GM20431 (cell line): ENCODE data around the gene COG6.

Experiments
- in situ Hi-C: fragments of 300-500 bp; cut with MseI, MboI; formaldehyde crosslinking; loops from one replicate; pipeline ENCODE4 v1.15.0; 2020; ENCODE audit warnings: low sequenced_read_pairs; ENCODE audit not compliant: unreplicated experiment

Gene COG6

DNA sequence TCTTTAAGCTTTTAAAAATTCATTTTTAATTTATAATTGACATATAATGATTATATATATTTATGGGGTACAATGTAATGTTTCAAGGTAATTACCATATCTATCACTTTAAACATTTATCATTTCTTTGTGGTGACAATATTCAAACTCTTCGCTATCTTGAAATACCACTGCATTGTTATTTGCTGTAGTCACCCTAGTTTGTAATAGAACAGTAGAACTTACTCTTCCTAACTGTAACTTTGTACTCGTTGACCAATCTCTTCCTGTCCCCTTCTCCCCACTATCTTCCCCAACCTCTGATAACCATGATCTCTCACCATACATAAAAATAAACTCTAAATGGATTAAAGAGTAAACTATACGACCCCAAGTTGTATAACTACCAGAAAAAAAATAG is 20.4 kb downstream of the COG6 start:
- in situ Hi-C loops = loop anchor here (25.0 kb wide), 1 partner anchor 261 kb away; no protein-coding TSS in a partner anchor

DNA sequence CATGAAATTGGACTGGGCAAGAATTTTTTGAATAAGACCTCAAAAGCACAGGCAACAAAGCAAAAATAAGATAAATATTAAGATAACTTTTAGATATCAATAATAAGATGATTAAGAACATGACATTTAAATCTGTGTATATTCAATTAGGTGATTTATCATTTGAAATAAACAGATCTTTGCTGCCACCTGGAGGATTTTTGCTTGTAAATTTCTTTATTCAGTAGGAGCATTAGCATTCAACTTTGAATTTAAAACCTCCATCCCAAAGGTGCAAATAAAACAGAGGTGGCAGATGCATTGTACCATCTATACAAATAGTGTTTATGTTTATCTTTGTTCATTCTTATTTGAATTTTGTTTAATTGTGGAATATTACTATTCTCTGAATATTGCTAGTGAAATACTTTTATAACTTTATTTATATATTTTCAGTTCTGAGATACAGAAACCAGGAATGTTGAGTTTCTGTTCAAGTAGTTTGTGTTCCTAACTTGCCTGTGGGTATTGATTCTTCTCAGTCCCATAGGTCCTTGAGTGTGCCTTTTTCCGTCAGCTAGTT is 20.9 kb downstream of the COG6 start:
- in situ Hi-C loops = loop anchor here (25.0 kb wide), 1 partner anchor 261 kb away; no protein-coding TSS in a partner anchor

DNA sequence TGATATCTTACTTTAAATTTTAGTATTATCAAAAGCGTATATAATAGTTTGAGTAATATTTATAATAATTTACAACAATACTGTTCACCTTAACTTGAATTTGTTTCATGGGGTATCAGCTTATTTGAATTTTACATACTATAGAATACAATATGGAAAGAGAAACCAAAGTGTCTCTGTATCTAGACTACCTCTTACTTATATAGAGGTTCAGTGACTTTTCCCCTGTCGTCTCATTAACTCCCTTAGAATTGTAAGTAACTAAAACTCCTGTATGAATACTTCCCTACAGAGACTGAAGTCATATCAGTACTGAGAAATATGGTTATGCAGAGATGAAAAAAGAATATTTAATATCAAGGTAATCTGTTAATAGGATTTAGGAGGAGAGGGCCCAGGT is 26.8 kb downstream of the COG6 start:
- in situ Hi-C loops = loop anchor here (25.0 kb wide), 1 partner anchor 255 kb away; no protein-coding TSS in a partner anchor

- in situ Hi-C loops = loop anchor here (25.0 kb wide), 1 partner anchor 255 kb away; no protein-coding TSS in a partner anchor
Measured at GRCh38 chr13:39682788-39683187, 27.3 kb downstream of the COG6 start.

DNA sequence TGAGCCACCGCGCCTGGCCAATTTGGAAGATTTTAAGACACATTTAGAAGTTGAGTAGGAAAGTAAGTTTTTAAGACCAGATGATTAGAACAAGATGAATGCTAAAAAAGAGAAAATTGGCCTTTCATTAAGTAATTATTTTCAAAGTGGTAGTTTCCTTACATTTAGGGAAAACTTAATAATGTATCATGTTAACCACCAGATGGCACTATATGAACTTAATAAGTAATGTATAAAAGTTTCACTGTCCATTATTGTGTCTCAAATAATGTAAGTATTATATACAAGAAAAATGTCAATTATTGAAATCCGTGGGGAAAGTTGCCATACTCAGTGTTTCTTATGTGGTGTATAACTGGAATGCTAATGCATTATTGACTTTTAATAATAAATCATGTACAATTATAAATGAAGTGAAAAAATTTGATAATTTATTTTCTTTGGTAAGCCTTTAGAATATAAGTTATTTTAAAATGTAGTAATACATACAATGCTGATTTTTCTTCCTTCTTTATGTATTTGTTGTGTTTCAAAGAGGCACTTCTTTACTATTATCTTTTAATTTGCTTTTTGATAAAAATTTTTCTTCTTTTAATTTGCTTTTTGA is 29.2 kb downstream of the COG6 start:
- in situ Hi-C loops = loop anchor here (25.0 kb wide), 1 partner anchor 253 kb away; no protein-coding TSS in a partner anchor

GRCh38 chr13:39685652-39686051 is 30.2 kb downstream of the COG6 start:
- in situ Hi-C loops = loop anchor here (25.0 kb wide), 1 partner anchor 252 kb away; no protein-coding TSS in a partner anchor

GRCh38 chr13:39688278-39688677 is 32.8 kb downstream of the COG6 start:
- in situ Hi-C loops = loop anchor here (25.0 kb wide), 1 partner anchor 249 kb away; no protein-coding TSS in a partner anchor

DNA sequence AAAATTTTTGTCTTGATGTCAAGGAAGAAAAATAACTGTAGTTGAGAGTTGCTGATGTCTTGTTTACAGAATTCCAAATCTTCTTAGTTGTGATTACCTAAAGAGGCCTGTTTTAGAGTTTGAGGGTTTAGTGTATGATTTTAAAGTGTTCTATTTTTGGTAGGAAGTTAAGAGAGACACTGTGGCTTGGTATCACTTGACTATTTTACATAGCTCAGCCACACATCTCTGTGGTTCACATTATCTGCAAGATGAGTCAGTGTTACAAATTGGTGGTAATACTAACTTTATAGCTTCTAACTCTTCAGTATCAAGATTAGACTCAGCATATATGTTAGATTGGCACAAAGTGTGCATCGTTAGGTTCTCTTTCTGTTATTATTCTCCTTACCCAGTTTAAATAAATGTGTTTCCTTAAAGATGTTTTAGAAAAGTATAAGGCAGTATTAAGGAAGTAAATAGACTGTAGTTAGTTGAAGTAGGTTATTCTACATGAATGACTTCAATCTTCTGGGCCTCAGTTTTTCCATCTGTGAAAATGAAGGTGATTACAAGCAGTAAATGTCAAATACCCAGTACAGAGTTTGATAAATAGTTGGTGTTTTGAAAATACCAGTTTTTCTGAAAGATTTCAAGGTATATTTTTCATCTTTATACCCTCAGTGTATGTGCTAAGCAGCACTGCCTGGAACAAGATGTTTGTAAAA is 33.4 kb downstream of the COG6 start:
- in situ Hi-C loops = loop anchor here (25.0 kb wide), 1 partner anchor 248 kb away; no protein-coding TSS in a partner anchor

DNA sequence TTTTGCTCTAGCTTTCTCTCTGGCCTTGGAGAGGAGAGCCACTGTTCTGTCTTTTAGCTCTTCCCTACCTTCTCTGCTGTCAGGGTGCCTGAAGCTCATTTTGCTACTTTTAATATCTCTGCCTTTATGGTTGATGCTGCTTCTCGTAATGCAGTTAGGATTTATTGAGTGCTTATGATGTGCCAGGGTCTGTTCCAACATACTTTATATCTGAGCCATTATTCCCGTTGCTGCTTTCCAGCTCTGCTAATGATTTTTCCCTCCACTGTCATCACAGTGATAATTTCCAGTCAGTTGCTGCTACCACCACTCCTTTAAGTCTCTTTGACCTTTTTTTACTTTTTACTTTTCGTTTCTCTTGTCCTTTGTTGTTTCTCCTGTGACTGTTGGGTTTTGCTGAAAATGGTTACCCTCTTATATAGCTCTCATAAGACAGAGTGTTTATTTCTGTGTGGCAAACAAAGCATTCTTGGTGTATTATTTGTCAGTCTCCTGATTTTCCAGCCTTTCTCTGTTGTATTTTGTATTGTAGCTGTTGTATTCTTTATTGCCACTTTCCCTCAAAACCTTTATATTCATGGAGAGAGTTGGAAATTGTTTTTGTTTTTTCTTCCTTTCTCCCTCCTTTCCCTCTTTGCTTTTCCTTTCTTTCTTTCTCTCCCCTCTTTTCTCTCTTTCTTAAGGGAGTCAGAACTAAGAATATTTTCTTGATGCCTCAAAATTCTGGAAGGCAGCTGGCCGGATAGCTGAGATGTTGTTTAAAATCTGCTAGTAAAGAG is 37.4 kb downstream of the COG6 start:
- in situ Hi-C loops = loop anchor here (25.0 kb wide), 1 partner anchor 244 kb away; no protein-coding TSS in a partner anchor

DNA sequence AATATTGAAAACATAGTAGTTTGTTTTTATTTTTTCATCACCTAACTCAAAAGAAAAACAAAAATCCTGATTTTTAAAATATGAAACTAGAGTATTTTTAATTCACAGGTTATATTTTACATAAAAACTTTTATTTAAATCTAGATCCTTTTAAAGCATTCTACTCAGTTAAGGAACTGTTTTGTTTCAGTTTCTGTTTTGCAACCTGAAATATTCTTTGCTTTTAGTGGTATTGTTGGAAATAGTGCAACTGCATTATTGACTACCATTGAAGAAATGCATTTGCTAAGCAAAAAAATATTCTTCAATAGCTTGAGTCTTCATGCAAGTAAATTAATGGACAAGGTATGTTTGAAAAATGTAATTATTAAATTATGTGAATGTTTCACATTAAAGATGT is 43.8 kb downstream of the COG6 start:
- in situ Hi-C loops = loop anchor here (25.0 kb wide), 1 partner anchor 238 kb away; no protein-coding TSS in a partner anchor

DNA sequence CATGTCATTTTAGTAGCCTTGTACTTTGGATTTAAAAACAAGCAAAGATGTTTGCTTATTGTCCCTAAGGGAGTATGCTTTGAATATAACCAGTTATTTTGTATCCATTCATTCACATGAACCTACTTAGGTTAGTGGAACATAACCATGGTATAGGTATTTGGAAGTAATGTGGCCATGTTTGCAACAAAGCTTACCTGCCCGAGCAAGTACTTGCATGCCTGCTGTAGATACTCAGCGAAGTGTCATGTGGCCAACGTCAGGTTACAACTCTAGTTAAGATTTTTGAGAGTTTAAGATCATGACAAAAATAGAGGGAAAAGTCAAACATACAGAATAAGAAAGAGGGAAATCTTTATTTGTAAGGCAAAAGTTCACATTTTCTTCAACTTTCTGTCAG is 57.2 kb downstream of the COG6 start:
- in situ Hi-C loops = no loop called here

DNA sequence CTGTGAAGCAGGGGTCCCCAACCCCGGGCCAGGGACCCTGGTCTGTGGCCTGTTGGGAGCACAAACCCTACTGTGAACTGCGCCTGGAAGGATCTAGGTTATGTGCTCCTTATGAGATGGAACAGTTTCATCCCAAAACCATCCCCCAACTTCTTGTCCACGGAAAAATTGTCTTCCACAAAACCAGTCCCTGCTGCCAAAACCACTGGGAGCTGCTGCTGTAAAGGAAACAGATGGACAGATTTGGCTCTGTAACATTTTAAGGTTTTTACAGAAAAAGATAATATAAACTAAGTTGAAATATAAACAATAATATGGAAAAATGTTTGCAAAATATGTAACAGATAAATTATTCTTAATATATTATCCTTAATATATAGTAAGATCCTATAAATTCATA is 73.7 kb downstream of the COG6 start:
- in situ Hi-C loops = no loop called here

DNA sequence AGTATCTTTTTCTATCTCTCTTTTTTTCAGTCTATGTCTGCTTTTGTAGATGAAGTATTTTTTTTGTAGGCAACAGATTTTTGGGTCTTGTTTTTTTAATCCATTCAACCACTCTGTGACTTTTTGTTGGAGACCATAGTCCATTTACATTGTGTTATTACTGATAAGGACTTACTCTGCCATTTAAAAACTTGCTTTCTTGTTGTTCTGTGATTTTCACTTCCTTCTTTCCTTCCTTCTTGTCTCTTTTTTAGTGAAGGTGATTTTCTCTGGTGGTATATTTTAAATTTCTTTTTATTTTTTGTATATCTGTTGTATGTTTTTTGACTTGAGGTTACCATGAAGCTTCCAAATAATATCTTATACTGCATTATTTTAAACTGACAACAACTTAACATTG is 79.5 kb downstream of the COG6 start:
- in situ Hi-C loops = no loop called here

DNA sequence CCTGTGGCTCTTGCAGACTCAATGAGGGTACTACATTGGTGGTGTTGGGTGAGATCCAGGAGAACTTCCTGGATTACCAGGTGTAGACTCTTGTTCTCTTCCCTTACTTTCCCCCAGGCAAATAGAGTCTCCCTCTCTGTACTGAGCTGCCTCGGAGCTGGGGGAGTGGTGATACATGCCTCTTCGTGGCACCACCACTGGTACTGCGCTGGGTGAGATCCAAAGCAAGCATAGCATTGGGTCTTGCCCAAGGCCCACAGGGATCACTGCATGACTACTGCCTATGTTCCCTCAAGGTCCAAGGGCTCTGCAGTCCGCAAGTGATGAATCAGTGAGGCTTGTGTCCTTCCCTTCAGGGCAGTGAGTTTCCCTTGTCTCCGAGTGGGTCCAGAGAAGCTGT is 81.6 kb downstream of the COG6 start:
- in situ Hi-C loops = no loop called here

- in situ Hi-C loops = no loop called here
Measured at GRCh38 chr13:39740761-39741160, 85.3 kb downstream of the COG6 start.

DNA sequence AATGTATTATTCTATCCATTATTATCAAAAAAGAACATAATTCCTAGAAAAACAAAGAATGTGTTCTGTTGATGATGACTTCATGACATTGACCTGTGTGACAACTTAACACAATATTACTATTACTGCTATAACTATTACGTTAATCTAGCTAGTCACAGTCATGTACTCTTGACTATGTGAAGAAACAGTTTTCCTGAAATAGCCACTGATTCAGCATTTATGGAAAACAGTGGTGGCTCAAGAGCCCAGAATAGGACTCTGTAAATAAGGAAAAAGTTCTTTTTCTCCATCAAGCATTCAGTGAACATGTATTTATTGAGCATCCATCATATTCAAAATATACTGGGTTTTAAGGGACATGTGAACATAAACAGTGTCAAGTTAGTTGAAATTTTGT is 93.5 kb downstream of the COG6 start:
- in situ Hi-C loops = no loop called here

GRCh38 chr13:39749528-39749927 is 94.1 kb downstream of the COG6 start:
- in situ Hi-C loops = no loop called here

DNA sequence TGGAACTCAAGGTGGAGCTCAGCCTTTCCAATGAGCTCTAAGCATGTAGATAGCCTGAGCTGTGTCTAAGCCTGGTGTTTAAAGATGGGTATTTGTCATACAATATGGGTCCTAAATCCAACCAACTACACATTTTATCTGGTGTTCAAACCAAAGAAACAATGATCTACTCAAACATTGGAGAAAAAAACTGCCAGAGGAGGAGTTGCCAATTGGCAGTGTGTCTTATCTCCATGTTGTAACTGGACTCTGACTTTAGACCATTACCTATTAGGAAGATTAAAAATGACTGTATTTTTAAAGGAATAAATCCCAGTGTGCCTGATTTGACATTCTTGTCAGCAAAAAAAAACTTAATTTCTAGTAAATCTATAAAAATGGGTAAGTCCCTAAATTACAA is 96.3 kb downstream of the COG6 start:
- in situ Hi-C loops = no loop called here

DNA sequence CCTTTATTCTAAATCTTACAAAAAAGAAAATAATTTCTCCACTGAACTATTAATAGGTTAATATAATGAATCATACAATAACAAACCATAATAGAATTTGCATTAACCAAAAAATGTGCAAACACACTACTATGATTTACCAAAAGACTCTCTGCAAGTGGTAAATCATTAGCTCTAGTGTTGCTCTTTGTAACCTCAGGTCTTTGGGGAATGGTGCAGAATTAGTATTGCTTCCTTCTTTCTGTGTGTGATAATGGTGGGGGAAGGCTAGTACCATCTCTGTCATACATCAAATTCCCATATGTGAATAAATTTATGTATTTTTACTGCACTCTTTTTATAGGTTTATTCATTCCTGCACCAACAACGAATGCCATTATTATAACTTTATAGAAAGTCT is 105.1 kb downstream of the COG6 start:
- in situ Hi-C loops = no loop called here

GRCh38 chr13:39765801-39766463 is 110.5 kb downstream of the COG6 start:
- in situ Hi-C loops = no loop called here
